ELF-1 (cell line): Measurements from ENCODE around the gene DNAJC18.
A peak's percentile ranks its signal among the peaks of the same experiment; 100 is the strongest.
"Not testable (repeated sequence)": the region's sequence is repeated elsewhere in the genome, so short reads cannot be mapped to it uniquely, and the experiment has no call there.

Experiments
- DNase-seq: peaks from one replicate; pipeline ENCODE4 v3.0.0-alpha.2; 2016; ENCODE audit warnings: low read depth, low spot score

Gene DNAJC18

GRCh38 chr5:139461176-139461575 lies 21.9 kb upstream of the DNAJC18 start:
- no peak for DNase-seq

GRCh38 chr5:139460455-139460854 lies 21.1 kb upstream of the DNAJC18 start:
- DNase-seq = no peak

- peak; percentile 18 for DNase-seq
Measured at GRCh38 chr5:139459451-139459934, 20.2 kb upstream of the DNAJC18 start.

- DNase-seq = peak; percentile 45
Measured at GRCh38 chr5:139458580-139459407, 19.5 kb upstream of the DNAJC18 start.

GRCh38 chr5:139457653-139458306 lies 18.5 kb upstream of the DNAJC18 start:
- DNase-seq = no peak

- no peak for DNase-seq
Measured at GRCh38 chr5:139457241-139457640, 17.9 kb upstream of the DNAJC18 start.

- DNase-seq = no peak
Measured at GRCh38 chr5:139456776-139457175, 17.5 kb upstream of the DNAJC18 start.

- DNase-seq = no peak
Measured at GRCh38 chr5:139454568-139455290, 15.4 kb upstream of the DNAJC18 start.

GRCh38 chr5:139453683-139454567 lies 14.6 kb upstream of the DNAJC18 start:
- DNase-seq = no peak

- no peak for DNase-seq
Measured at GRCh38 chr5:139451878-139452660, 12.7 kb upstream of the DNAJC18 start.

- DNase-seq = no peak
Measured at GRCh38 chr5:139451176-139451575, 11.9 kb upstream of the DNAJC18 start.

GRCh38 chr5:139446956-139447779 lies 7.8 kb upstream of the DNAJC18 start:
- DNase-seq = no peak

- DNase-seq = peak; percentile 39
Measured at GRCh38 chr5:139445325-139446170, 6.2 kb upstream of the DNAJC18 start.

GRCh38 chr5:139443831-139444453 lies 4.6 kb upstream of the DNAJC18 start:
- DNase-seq = no peak

- not testable (repeated sequence) for DNase-seq
Measured at GRCh38 chr5:139440416-139440815, 1.1 kb upstream of the DNAJC18 start.

GRCh38 chr5:139438707-139439012 lies 665 bp downstream of the DNAJC18 start:
- peak; percentile 10 for DNase-seq

GRCh38 chr5:139435676-139436075 lies 3.6 kb downstream of the DNAJC18 start:
- no peak for DNase-seq

GRCh38 chr5:139431706-139432105 lies 7.6 kb downstream of the DNAJC18 start:
- no peak for DNase-seq
